Gastroesophageal sphincter (tissue), 3 donors: ENCODE data around the gene TNNI3.

Experiments
- CTCF ChIP-seq, 4 experiments: fragments of 200-600 bp in 2 of 4; fragments of 450-650 bp in 2 of 4; sonication (generic) in 1 of 4; IDR thresholded peaks; one replicate each; pipeline ENCODE4 v1.5.1; 2017 to 2019; ENCODE audit warnings: antibody characterized with exemption in 4 of 4, mild to moderate bottlenecking in 2 of 4, moderate library complexity in 2 of 4
- POLR2A ChIP-seq, 2 donors: fragments of 450-650 bp; IDR thresholded peaks; one replicate each; pipeline ENCODE4 v1.6.1; 2017; ENCODE audit warnings: antibody characterized with exemption in 2 of 2, mild to moderate bottlenecking in 2 of 2, moderate library complexity in 1 of 2
- POLR2AphosphoS5 ChIP-seq: sonication (generic); formaldehyde crosslinking; IDR thresholded peaks from one replicate; pipeline ENCODE4 v1.6.1; 2017; ENCODE audit warnings: antibody characterized with exemption

GRCh38 chr19:55158848-55159749, 1.6 kb upstream of the TNNI3 start:
- no peak for TF ChIP-seq CTCF (IDR thresholded peaks at IDR 0.05)
- TF ChIP-seq POLR2A (IDR thresholded peaks at IDR 0.05) = no peak
- no peak for TF ChIP-seq POLR2AphosphoS5
